ENCODE results near the gene UPF1. TPM values are rescaled to one million over a fixed set of nuclear protein-coding genes. Genes with fewer than 3 reads are reported as not detected.

UPF1 gene
- total RNA-seq, 1 donor from 2014 or later, result 117 TPM

- DNase-seq (ENCODE audit: low spot score), result no peak
Measured at GRCh38 chr19:18840288-18841267, 8.8 kb downstream of the UPF1 start.

- no peak for DNase-seq (ENCODE audit: low spot score)
Measured at GRCh38 chr19:18841400-18841799, 9.6 kb downstream of the UPF1 start.

- DNase-seq (ENCODE audit: low spot score), result no peak
Measured at GRCh38 chr19:18842166-18842565, 10.4 kb downstream of the UPF1 start.

- no peak for DNase-seq (ENCODE audit: low spot score)
Measured at GRCh38 chr19:18843960-18844359, 12.2 kb downstream of the UPF1 start.

GRCh38 chr19:18844806-18845329 lies 13.1 kb downstream of the UPF1 start:
- no peak for DNase-seq (ENCODE audit: low spot score)

GRCh38 chr19:18845961-18846360 lies 14.2 kb downstream of the UPF1 start:
- DNase-seq (ENCODE audit: low spot score), result no peak

- peak; percentile 81 for DNase-seq (ENCODE audit: low spot score)
Measured at GRCh38 chr19:18846862-18847548, 15.2 kb downstream of the UPF1 start.

GRCh38 chr19:18847549-18848463 lies 16.0 kb downstream of the UPF1 start:
- DNase-seq (ENCODE audit: low spot score), result no peak

GRCh38 chr19:18848878-18849661 lies 17.3 kb downstream of the UPF1 start:
- peak; percentile 67 for DNase-seq (ENCODE audit: low spot score)

- no peak for DNase-seq (ENCODE audit: low spot score)
Measured at GRCh38 chr19:18849838-18850400, 18.2 kb downstream of the UPF1 start.

GRCh38 chr19:18850471-18851375 lies 19.0 kb downstream of the UPF1 start:
- no peak for DNase-seq (ENCODE audit: low spot score)

GRCh38 chr19:18851673-18852325 lies 20.0 kb downstream of the UPF1 start:
- no peak for DNase-seq (ENCODE audit: low spot score)

GRCh38 chr19:18852648-18853047 lies 20.9 kb downstream of the UPF1 start:
- no peak for DNase-seq (ENCODE audit: low spot score)

- no peak for DNase-seq (ENCODE audit: low spot score)
Measured at GRCh38 chr19:18853755-18854427, 22.1 kb downstream of the UPF1 start.

- DNase-seq (ENCODE audit: low spot score), result no peak
Measured at GRCh38 chr19:18854982-18855381, 23.2 kb downstream of the UPF1 start.

- DNase-seq (ENCODE audit: low spot score), result no peak
Measured at GRCh38 chr19:18855647-18856384, 24.1 kb downstream of the UPF1 start.

GRCh38 chr19:18856385-18857126 lies 24.8 kb downstream of the UPF1 start:
- no peak for DNase-seq (ENCODE audit: low spot score)
